Smooth muscle cell (in vitro differentiated cells): Measurements from ENCODE around the gene LAMA2. TPM values are rescaled to one million over a fixed set of nuclear protein-coding genes. Genes with fewer than 3 reads are reported as not detected.

Experiments used
- DNase-seq: peaks from one replicate; lab custom pipeline; 2025; ENCODE audit not compliant: unreplicated experiment; lab: John Stamatoyannopoulos, UW
- H2AFZ ChIP-seq: fragments of 200-600 bp; sonication (generic); 2 replicates; pipeline ENCODE4 v1.6.0; 2016; ENCODE audit warnings: antibody characterized with exemption, low read depth, mild to moderate bottlenecking
- H3F3A ChIP-seq: fragments of 200-600 bp; sonication (generic); 2 replicates; pipeline ENCODE4 v1.6.0; 2017; ENCODE audit warnings: antibody characterized with exemption, low read depth
- H3K27ac ChIP-seq: fragments of 200-600 bp; sonication (generic); 2 replicates; pipeline ENCODE4 v1.5.1; 2016; ENCODE audit warnings: low read depth, mild to moderate bottlenecking
- H3K27me3 ChIP-seq: fragments of 200-600 bp; sonication (generic); 2 replicates; pipeline ENCODE4 v1.6.1; 2016; ENCODE audit warnings: low read depth, mild to moderate bottlenecking
- H3K36me3 ChIP-seq: fragments of 200-600 bp; sonication (generic); 2 replicates; pipeline ENCODE4 v1.5.1; 2016; ENCODE audit warnings: low read depth
- H3K4me1 ChIP-seq: fragments of 200-600 bp; sonication (generic); 2 replicates; pipeline ENCODE4 v1.5.1; 2016; ENCODE audit warnings: low read depth
- H3K4me2 ChIP-seq: fragments of 200-600 bp; sonication (generic); 2 replicates; pipeline ENCODE4 v1.6.0; 2016; ENCODE audit warnings: mild to moderate bottlenecking
- H3K4me3 ChIP-seq: fragments of 200-600 bp; sonication (generic); 2 replicates; pipeline ENCODE4 v1.5.1; 2016; ENCODE audit warnings: mild to moderate bottlenecking
- H3K79me2 ChIP-seq: fragments of 200-600 bp; sonication (generic); 2 replicates; pipeline ENCODE4 v1.6.0; 2016; ENCODE audit warnings: low read depth, mild to moderate bottlenecking
- H3K9ac ChIP-seq: fragments of 200-600 bp; sonication (generic); 2 replicates; pipeline ENCODE4 v1.6.0; 2016; ENCODE audit warnings: low read depth
- H3K9me3 ChIP-seq: fragments of 200-600 bp; sonication (generic); replicated peaks from 2 replicates; pipeline ENCODE4 v1.5.1; 2016; ENCODE audit warnings: low read depth
- H4K20me1 ChIP-seq: fragments of 200-600 bp; sonication (generic); 2 replicates; pipeline ENCODE4 v1.6.0; 2016; ENCODE audit warnings: low read depth
- CTCF ChIP-seq: fragments of 200-600 bp; sonication (generic); IDR thresholded peaks from 2 replicates; pipeline ENCODE4 v1.5.1; 2017; ENCODE audit warnings: borderline replicate concordance, mild to moderate bottlenecking, antibody characterized with exemption; ENCODE audit not compliant: insufficient read depth, poor library complexity, severe bottlenecking
- WGBS: methylation state at CpG from one replicate; pipeline ENCODE4 v1.1.7; 2016; ENCODE audit warnings: low lambda C conversion rate; 5-methylcytosine and 5-hydroxymethylcytosine counted together
- polyA plus RNA-seq: library from polyadenylated mRNA; unstranded; fragments of >200 nt; fragmentation: Nextera tagmentation; extraction: Ambion mirVana; gene quantifications from 2 replicates; pipeline ENCODE4 v1.2.1, GENCODE V29; 2016
- total RNA-seq: library from RNA; depleted of rRNA; stranded (reverse); fragments of >200 nt; gene quantifications from 2 replicates; pipeline ENCODE4 v1.2.3, GENCODE V29; 2014

LAMA2 gene
- total and polyA plus RNA-seq, 2 experiments from 2014 or later, result 21.7 to 92.9 TPM

- peaks cover 12% of the 10 kb centered on the region for H3F3A ChIP-seq
- H3K36me3 ChIP-seq, result no peaks in the 10 kb centered on the region
- H3K4me1 ChIP-seq, result peaks cover 23% of the 10 kb centered on the region
- H3K79me2 ChIP-seq, result peaks cover 8% of the 10 kb centered on the region
- H3K27me3 ChIP-seq, result no peaks in the 10 kb centered on the region
- H3K4me2 ChIP-seq, result no peak overlapping the region
- H3K9me3 ChIP-seq, result no peaks in the 10 kb centered on the region
- H3K4me3 ChIP-seq, result no peak overlapping the region
- H3K9ac ChIP-seq, result no peak overlapping the region
- TF ChIP-seq CTCF, result no peak
- no peak for DNase-seq
- 83% methylated on average over 1 of the region's 1 CpG for WGBS
- no peak overlapping the region for H3K27ac ChIP-seq
- no peaks in the 10 kb centered on the region for H4K20me1 ChIP-seq
- no peak overlapping the region for H2AFZ ChIP-seq
These were observed 143.7 kb downstream of the LAMA2 start for GRCh38 chr6:129026601-129027000.

GRCh38 chr6:129029778-129030177 lies 146.8 kb downstream of the LAMA2 start:
- DNase-seq, result no peak

DNA sequence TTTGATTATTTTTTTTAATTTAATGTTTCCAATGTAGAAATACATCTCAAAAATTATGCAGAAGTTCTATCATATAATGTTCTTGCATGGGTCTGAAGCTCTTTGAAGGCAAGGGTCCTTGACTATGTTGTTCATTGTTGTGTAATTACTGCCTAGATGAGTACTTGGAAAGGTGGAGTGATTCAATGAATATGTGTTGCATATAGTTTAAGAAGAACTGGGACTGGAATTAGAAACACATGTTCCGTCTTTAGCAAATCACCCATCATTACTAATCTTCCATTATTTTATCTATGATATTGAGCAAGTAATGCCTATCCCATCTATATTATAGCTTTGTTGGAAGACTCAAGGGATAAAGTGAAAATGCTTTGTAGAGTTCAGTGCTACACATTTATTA lies 147.3 kb downstream of the LAMA2 start:
- H3K79me2 ChIP-seq, result peaks cover 6% of the 10 kb centered on the region
- H2AFZ ChIP-seq, result no peak overlapping the region
- no peak for TF ChIP-seq CTCF
- peaks cover 12% of the 10 kb centered on the region for H3F3A ChIP-seq
- DNase-seq, result no peak
- H3K36me3 ChIP-seq, result no peaks in the 10 kb centered on the region
- H3K4me1 ChIP-seq, result peaks cover 23% of the 10 kb centered on the region
- WGBS, result 50% methylated on average over 1 of the region's 1 CpG
- H4K20me1 ChIP-seq, result no peaks in the 10 kb centered on the region
- no peak overlapping the region for H3K4me3 ChIP-seq
- H3K9ac ChIP-seq, result no peak overlapping the region
- no peaks in the 10 kb centered on the region for H3K9me3 ChIP-seq
- peak overlapping the region; percentile 77 for H3K27ac ChIP-seq
- no peaks in the 10 kb centered on the region for H3K27me3 ChIP-seq
- H3K4me2 ChIP-seq, result peak overlapping the region; percentile 68

More at GRCh38 chr6:129029778-129030177, 146.8 kb downstream of the LAMA2 start:
- H3K4me3 ChIP-seq, result no peak overlapping the region
- H3K27ac ChIP-seq, result peak overlapping the region; percentile 77
- no peaks in the 10 kb centered on the region for H3K27me3 ChIP-seq
- H3K9ac ChIP-seq, result no peak overlapping the region
- no peak overlapping the region for H2AFZ ChIP-seq
- H3K79me2 ChIP-seq, result peaks cover 6% of the 10 kb centered on the region
- TF ChIP-seq CTCF, result no peak
- H4K20me1 ChIP-seq, result no peaks in the 10 kb centered on the region
- no peaks in the 10 kb centered on the region for H3K9me3 ChIP-seq
- no peaks in the 10 kb centered on the region for H3K36me3 ChIP-seq
- peak overlapping the region; percentile 68 for H3K4me2 ChIP-seq
- 66% methylated on average over 2 of the region's 2 CpGs for WGBS
- H3K4me1 ChIP-seq, result peaks cover 23% of the 10 kb centered on the region
- peaks cover 12% of the 10 kb centered on the region for H3F3A ChIP-seq

GRCh38 chr6:129031051-129031599 lies 148.2 kb downstream of the LAMA2 start:
- H3K9ac ChIP-seq, result no peak overlapping the region
- WGBS, result 21% methylated on average over 1 of the region's 1 CpG
- no peak for TF ChIP-seq CTCF
- peaks cover 10% of the 10 kb centered on the region for H3K79me2 ChIP-seq
- no peak overlapping the region for H3K4me3 ChIP-seq
- H2AFZ ChIP-seq, result no peak overlapping the region
- no peaks in the 10 kb centered on the region for H3K9me3 ChIP-seq
- H4K20me1 ChIP-seq, result no peaks in the 10 kb centered on the region
- H3K4me2 ChIP-seq, result peak overlapping the region; percentile 68
- peaks cover 12% of the 10 kb centered on the region for H3F3A ChIP-seq
- DNase-seq, result no peak
- H3K36me3 ChIP-seq, result no peaks in the 10 kb centered on the region
- peak overlapping the region; percentile 77 for H3K27ac ChIP-seq
- H3K27me3 ChIP-seq, result no peaks in the 10 kb centered on the region
- H3K4me1 ChIP-seq, result peaks cover 23% of the 10 kb centered on the region
